GM12892 (cell line): ENCODE measurements around the gene TMEM229B.

Source experiments
- POLR2A ChIP-seq: IDR thresholded peaks from 2 replicates; pipeline ENCODE4 v1.6.1; 2011; ENCODE audit warnings: low read depth, low read length, control low read depth
- POLR2AphosphoS5 ChIP-seq: IDR thresholded peaks from 2 replicates; pipeline ENCODE4 v1.6.1; 2011; ENCODE audit warnings: low read depth, low read length, control low read depth

GRCh38 chr14:67442139-67442906, 46.2 kb downstream of the TMEM229B start:
- no peak for TF ChIP-seq POLR2A
- TF ChIP-seq POLR2AphosphoS5, result no peak
